NCI-H446 treated with DMSO at 0.1 percent for 48 hours (cell line): Measurements from ENCODE around the gene TCN2.
"Not testable (repeated sequence)": the region's sequence is repeated elsewhere in the genome, so short reads cannot be mapped to it uniquely, and the experiment has no call there.

Source experiments
- DNase-seq: peaks from one replicate; lab custom pipeline; 2025; lab: John Stamatoyannopoulos, UW

TCN2 gene

GRCh38 chr22:30606455-30607299 lies at the start of gene TCN2:
TCN2 (plus strand) TSS chr22:30607174; CDS start chr22:30607332, 158 bp downstream.
- no peak for DNase-seq

- no peak for DNase-seq
Observed at GRCh38 chr22:30557243-30557642, 49.7 kb upstream of the TCN2 start.

- no peak for DNase-seq
Observed at GRCh38 chr22:30559889-30560288, 47.1 kb upstream of the TCN2 start.

GRCh38 chr22:30560643-30561202 lies 46.3 kb upstream of the TCN2 start:
- not testable (repeated sequence) for DNase-seq

GRCh38 chr22:30561402-30562189 lies 45.4 kb upstream of the TCN2 start:
- DNase-seq: no peak

- DNase-seq: no peak
Observed at GRCh38 chr22:30562366-30562765, 44.6 kb upstream of the TCN2 start.

- no peak for DNase-seq
Observed at GRCh38 chr22:30564045-30564760, 42.8 kb upstream of the TCN2 start.

- DNase-seq: no peak
Observed at GRCh38 chr22:30564761-30565119, 42.2 kb upstream of the TCN2 start.

- no peak for DNase-seq
Observed at GRCh38 chr22:30565341-30565740, 41.6 kb upstream of the TCN2 start.

GRCh38 chr22:30566125-30566524 lies 40.8 kb upstream of the TCN2 start:
- no peak for DNase-seq

GRCh38 chr22:30567277-30567676 lies 39.7 kb upstream of the TCN2 start:
- not testable (repeated sequence) for DNase-seq

- no peak for DNase-seq
Observed at GRCh38 chr22:30568137-30568805, 38.7 kb upstream of the TCN2 start.

GRCh38 chr22:30569674-30570202 lies 37.2 kb upstream of the TCN2 start:
- no peak for DNase-seq

GRCh38 chr22:30572210-30572609 lies 34.8 kb upstream of the TCN2 start:
- DNase-seq: no peak

- DNase-seq: no peak
Observed at GRCh38 chr22:30572840-30573593, 34.0 kb upstream of the TCN2 start.

- no peak for DNase-seq
Observed at GRCh38 chr22:30573594-30574094, 33.3 kb upstream of the TCN2 start.

- DNase-seq: no peak
Observed at GRCh38 chr22:30574095-30574981, 32.6 kb upstream of the TCN2 start, which contains the start of gene GAL3ST1. GAL3ST1 (minus strand) TSS chr22:30574665; CDS start chr22:30557392, 17,273 bp downstream.

- no peak for DNase-seq
Observed at GRCh38 chr22:30574997-30575671, 31.8 kb upstream of the TCN2 start.

- DNase-seq: no peak
Observed at GRCh38 chr22:30575859-30576258, 31.1 kb upstream of the TCN2 start.
